HEK293 (cell line): Measurements from ENCODE around the gene TUBGCP3.

Experiments
- CTCF ChIA-PET: fragments of 350-600 bp; formaldehyde crosslinking; extraction: SDS; loops from one replicate; lab custom pipeline; 2021; ENCODE audit warnings: antibody characterized with exemption; lab: Yijun Ruan, JAX
- POLR2A ChIA-PET: fragments of 300-600 bp; formaldehyde crosslinking; extraction: SDS; loops from one replicate; lab custom pipeline; 2020; ENCODE audit warnings: antibody characterized with exemption, inconsistent platforms; lab: Yijun Ruan, JAX
- H3K27ac ChIP-seq: fragments of 200-500 bp; sonication (Bioruptor generic); 2 replicates; pipeline ENCODE4 v1.5.1; 2014; ENCODE audit warnings: low read depth, low read length, control low read depth, inconsistent platforms; ENCODE audit errors: extremely low read depth
- H3K36me3 ChIP-seq, 2 experiments: fragments of 200-500 bp in 1 of 2; sonication (Bioruptor generic) in 1 of 2; 1 replicate in 1 of 2; 2 replicates in 1 of 2; pipeline ENCODE4 v1.5.1; 2014 to 2017; ENCODE audit warnings: inconsistent platforms in 2 of 2, low read length in 2 of 2; ENCODE audit not compliant: control insufficient read depth in 2 of 2, insufficient read depth in 1 of 2
- H3K4me1 ChIP-seq: fragments of 200-500 bp; sonication (Bioruptor generic); 2 replicates; pipeline ENCODE4 v1.5.1; 2014; ENCODE audit warnings: mild to moderate bottlenecking, low read length, inconsistent platforms; ENCODE audit not compliant: control insufficient read depth, insufficient read depth
- H3K4me3 ChIP-seq: 2 replicates; pipeline ENCODE4 v1.5.1; 2011; ENCODE audit warnings: low read depth, mild to moderate bottlenecking, control low read depth, low read length, moderate library complexity
- H3K9me3 ChIP-seq: fragments of 200-500 bp; sonication (Bioruptor generic); 2 replicates; pipeline ENCODE4 v1.5.1; 2014; ENCODE audit warnings: low read depth, low read length, inconsistent platforms; ENCODE audit not compliant: control insufficient read depth, insufficient read depth
- KLF9 ChIP-seq: fragments of 450-650 bp; formaldehyde crosslinking; IDR thresholded peaks from 2 replicates; pipeline ENCODE4 v1.5.1; 2016; ENCODE audit warnings: missing biosample characterization, missing genetic modification characterization, low read depth
- PRDM10 ChIP-seq: fragments of 450-650 bp; formaldehyde crosslinking; IDR thresholded peaks from 2 replicates; pipeline ENCODE4 v1.5.1; 2016; ENCODE audit warnings: missing biosample characterization, missing genetic modification characterization
- SCRT1 ChIP-seq: fragments of 450-650 bp; formaldehyde crosslinking; IDR thresholded peaks from 2 replicates; pipeline ENCODE4 v1.5.1; 2016; ENCODE audit warnings: missing biosample characterization, missing genetic modification characterization, borderline replicate concordance
- ZBTB17 ChIP-seq: fragments of 450-650 bp; formaldehyde crosslinking; IDR thresholded peaks from 2 replicates; pipeline ENCODE4 v1.5.1; 2016; ENCODE audit warnings: missing biosample characterization, missing genetic modification characterization
- ZFP3 ChIP-seq: fragments of 450-650 bp; formaldehyde crosslinking; IDR thresholded peaks from 2 replicates; pipeline ENCODE4 v1.5.1; 2016; ENCODE audit warnings: low read depth, missing biosample characterization, missing genetic modification characterization
- ZNF19 ChIP-seq: fragments of 450-650 bp; formaldehyde crosslinking; IDR thresholded peaks from 2 replicates; pipeline ENCODE4; 2016; ENCODE audit warnings: missing biosample characterization, missing genetic modification characterization, low read depth
- ZNF202 ChIP-seq: fragments of 450-650 bp; formaldehyde crosslinking; IDR thresholded peaks from 2 replicates; pipeline ENCODE4 v1.5.1; 2016; ENCODE audit warnings: missing biosample characterization, missing genetic modification characterization, borderline replicate concordance
- ZNF248 ChIP-seq: fragments of 450-650 bp; formaldehyde crosslinking; IDR thresholded peaks from 2 replicates; pipeline ENCODE4 v1.5.1; 2017; ENCODE audit warnings: missing biosample characterization, missing genetic modification characterization
- ZNF280D ChIP-seq: fragments of 450-650 bp; formaldehyde crosslinking; IDR thresholded peaks from 2 replicates; pipeline ENCODE4 v1.5.1; 2016; ENCODE audit warnings: missing biosample characterization, missing genetic modification characterization
- ZNF37A ChIP-seq: fragments of 450-650 bp; IDR thresholded peaks from 2 replicates; pipeline ENCODE4 v1.5.1; 2018; ENCODE audit warnings: missing biosample characterization, missing genetic modification characterization
- ZNF433 ChIP-seq: fragments of 450-650 bp; formaldehyde crosslinking; IDR thresholded peaks from 2 replicates; pipeline ENCODE4 v1.5.1; 2016; ENCODE audit warnings: missing biosample characterization, missing genetic modification characterization, low read depth
- ZNF449 ChIP-seq: fragments of 450-650 bp; formaldehyde crosslinking; IDR thresholded peaks from 2 replicates; pipeline ENCODE4 v1.5.1; 2017; ENCODE audit warnings: missing biosample characterization, mild to moderate bottlenecking, missing genetic modification characterization, moderate library complexity
- ZNF571 ChIP-seq: fragments of 450-650 bp; formaldehyde crosslinking; IDR thresholded peaks from 2 replicates; pipeline ENCODE4 v1.5.0; 2017; ENCODE audit warnings: missing biosample characterization, missing genetic modification characterization
- ZNF585B ChIP-seq: fragments of 450-650 bp; formaldehyde crosslinking; IDR thresholded peaks from 2 replicates; pipeline ENCODE4 v1.5.1; 2016; ENCODE audit warnings: missing biosample characterization, missing genetic modification characterization
- ZNF747 ChIP-seq: fragments of 450-650 bp; formaldehyde crosslinking; IDR thresholded peaks from 2 replicates; pipeline ENCODE4 v1.5.1; 2016; ENCODE audit warnings: missing biosample characterization, missing genetic modification characterization
- ZNF837 ChIP-seq: fragments of 450-650 bp; formaldehyde crosslinking; IDR thresholded peaks from 2 replicates; pipeline ENCODE4 v1.5.1; 2016; ENCODE audit warnings: missing biosample characterization, missing genetic modification characterization
- TF ChIP-seq, protein P1 (sequence below): fragments of 450-650 bp; formaldehyde crosslinking; IDR thresholded peaks from 2 replicates; pipeline ENCODE4 v1.5.1; 2016; ENCODE audit warnings: missing biosample characterization, missing genetic modification characterization
- TF ChIP-seq, protein P2 (sequence below): fragments of 450-650 bp; formaldehyde crosslinking; IDR thresholded peaks from 2 replicates; pipeline ENCODE4 v1.5.1; 2016; ENCODE audit warnings: missing biosample characterization, missing genetic modification characterization
- TF ChIP-seq, protein P3 (sequence below): fragments of 450-650 bp; formaldehyde crosslinking; IDR thresholded peaks from 2 replicates; pipeline ENCODE4 v1.5.1; 2017; ENCODE audit warnings: missing biosample characterization, missing genetic modification characterization

Gene TUBGCP3

GRCh38 chr13:112582263-112582662, 5.7 kb downstream of the TUBGCP3 start:
- no peak overlapping the region for H3K4me3 ChIP-seq
- H3K9me3 ChIP-seq, result no peaks in the 10 kb centered on the region

More at GRCh38 chr13:112582263-112582662, 5.7 kb downstream of the TUBGCP3 start:
- no peaks in the 10 kb centered on the region for H3K4me1 ChIP-seq
- no peak for TF ChIP-seq ZNF280D
- no peak for TF ChIP-seq ZNF19 (tag by site-specific recombination)
- no peak for TF ChIP-seq ZNF433 (tag by site-specific recombination)
- no peak for TF ChIP-seq ZFP3 (tag by site-specific recombination)
- no peak for TF ChIP-seq PRDM10 (tag by site-specific recombination)
- TF ChIP-seq ZNF248 (tag by site-specific recombination), result no peak
- no peak for TF ChIP-seq ZNF202
- no peak for TF ChIP-seq KLF9 (tag by site-specific recombination)
- TF ChIP-seq ZBTB17 (tag by site-specific recombination), result no peak
- TF ChIP-seq ZNF837 (tag by site-specific recombination), result no peak
- no peak for TF ChIP-seq ZNF449
- TF ChIP-seq, protein P1, sequence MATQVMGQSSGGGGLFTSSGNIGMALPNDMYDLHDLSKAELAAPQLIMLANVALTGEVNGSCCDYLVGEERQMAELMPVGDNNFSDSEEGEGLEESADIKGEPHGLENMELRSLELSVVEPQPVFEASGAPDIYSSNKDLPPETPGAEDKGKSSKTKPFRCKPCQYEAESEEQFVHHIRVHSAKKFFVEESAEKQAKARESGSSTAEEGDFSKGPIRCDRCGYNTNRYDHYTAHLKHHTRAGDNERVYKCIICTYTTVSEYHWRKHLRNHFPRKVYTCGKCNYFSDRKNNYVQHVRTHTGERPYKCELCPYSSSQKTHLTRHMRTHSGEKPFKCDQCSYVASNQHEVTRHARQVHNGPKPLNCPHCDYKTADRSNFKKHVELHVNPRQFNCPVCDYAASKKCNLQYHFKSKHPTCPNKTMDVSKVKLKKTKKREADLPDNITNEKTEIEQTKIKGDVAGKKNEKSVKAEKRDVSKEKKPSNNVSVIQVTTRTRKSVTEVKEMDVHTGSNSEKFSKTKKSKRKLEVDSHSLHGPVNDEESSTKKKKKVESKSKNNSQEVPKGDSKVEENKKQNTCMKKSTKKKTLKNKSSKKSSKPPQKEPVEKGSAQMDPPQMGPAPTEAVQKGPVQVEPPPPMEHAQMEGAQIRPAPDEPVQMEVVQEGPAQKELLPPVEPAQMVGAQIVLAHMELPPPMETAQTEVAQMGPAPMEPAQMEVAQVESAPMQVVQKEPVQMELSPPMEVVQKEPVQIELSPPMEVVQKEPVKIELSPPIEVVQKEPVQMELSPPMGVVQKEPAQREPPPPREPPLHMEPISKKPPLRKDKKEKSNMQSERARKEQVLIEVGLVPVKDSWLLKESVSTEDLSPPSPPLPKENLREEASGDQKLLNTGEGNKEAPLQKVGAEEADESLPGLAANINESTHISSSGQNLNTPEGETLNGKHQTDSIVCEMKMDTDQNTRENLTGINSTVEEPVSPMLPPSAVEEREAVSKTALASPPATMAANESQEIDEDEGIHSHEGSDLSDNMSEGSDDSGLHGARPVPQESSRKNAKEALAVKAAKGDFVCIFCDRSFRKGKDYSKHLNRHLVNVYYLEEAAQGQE, result no peak
- no peak for TF ChIP-seq SCRT1 (tag by site-specific recombination)
- TF ChIP-seq ZNF37A (tag by site-specific recombination), result no peak
- TF ChIP-seq, protein P2, sequence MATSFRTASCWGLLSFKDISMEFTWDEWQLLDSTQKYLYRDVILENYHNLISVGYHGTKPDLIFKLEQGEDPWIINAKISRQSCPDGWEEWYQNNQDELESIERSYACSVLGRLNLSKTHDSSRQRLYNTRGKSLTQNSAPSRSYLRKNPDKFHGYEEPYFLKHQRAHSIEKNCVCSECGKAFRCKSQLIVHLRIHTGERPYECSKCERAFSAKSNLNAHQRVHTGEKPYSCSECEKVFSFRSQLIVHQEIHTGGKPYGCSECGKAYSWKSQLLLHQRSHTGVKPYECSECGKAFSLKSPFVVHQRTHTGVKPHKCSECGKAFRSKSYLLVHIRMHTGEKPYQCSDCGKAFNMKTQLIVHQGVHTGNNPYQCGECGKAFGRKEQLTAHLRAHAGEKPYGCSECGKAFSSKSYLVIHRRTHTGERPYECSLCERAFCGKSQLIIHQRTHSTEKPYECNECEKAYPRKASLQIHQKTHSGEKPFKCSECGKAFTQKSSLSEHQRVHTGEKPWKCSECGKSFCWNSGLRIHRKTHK (tag by site-specific recombination), result no peak
- TF ChIP-seq, protein P3, sequence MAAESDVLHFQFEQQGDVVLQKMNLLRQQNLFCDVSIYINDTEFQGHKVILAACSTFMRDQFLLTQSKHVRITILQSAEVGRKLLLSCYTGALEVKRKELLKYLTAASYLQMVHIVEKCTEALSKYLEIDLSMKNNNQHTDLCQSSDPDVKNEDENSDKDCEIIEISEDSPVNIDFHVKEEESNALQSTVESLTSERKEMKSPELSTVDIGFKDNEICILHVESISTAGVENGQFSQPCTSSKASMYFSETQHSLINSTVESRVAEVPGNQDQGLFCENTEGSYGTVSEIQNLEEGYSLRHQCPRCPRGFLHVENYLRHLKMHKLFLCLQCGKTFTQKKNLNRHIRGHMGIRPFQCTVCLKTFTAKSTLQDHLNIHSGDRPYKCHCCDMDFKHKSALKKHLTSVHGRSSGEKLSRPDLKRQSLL, result no peak
- no peak for TF ChIP-seq ZNF571
- TF ChIP-seq ZNF585B (tag by site-specific recombination), result no peak
- no peak for TF ChIP-seq ZNF747
- CTCF ChIA-PET, result no interaction called here
- H3K27ac ChIP-seq, result no peak overlapping the region
- POLR2A ChIA-PET, result no interaction called here
- H3K36me3 ChIP-seq, result no peaks in the 10 kb centered on the region
